Ovary (tissue), 3 donors: ENCODE data around the gene CDH16.

Experiments
- POLR2A ChIP-seq: fragments of 450-650 bp; IDR thresholded peaks from one replicate; pipeline ENCODE4 v1.6.1; 2017; ENCODE audit warnings: antibody characterized with exemption, mild to moderate bottlenecking, moderate library complexity
- TF ChIP-seq, protein P1 (sequence below), 3 donors: fragments of 450-650 bp in 2 of 3; fragments of 200-600 bp in 1 of 3; IDR thresholded peaks; one replicate each; pipeline versions ENCODE4 v1.5.1 to v1.8.0; 2016 to 2022; ENCODE audit warnings: antibody characterized with exemption in 3 of 3, mild to moderate bottlenecking in 1 of 3
- donor health status: DM: no; HTN: no; CAD: no.

DNA sequence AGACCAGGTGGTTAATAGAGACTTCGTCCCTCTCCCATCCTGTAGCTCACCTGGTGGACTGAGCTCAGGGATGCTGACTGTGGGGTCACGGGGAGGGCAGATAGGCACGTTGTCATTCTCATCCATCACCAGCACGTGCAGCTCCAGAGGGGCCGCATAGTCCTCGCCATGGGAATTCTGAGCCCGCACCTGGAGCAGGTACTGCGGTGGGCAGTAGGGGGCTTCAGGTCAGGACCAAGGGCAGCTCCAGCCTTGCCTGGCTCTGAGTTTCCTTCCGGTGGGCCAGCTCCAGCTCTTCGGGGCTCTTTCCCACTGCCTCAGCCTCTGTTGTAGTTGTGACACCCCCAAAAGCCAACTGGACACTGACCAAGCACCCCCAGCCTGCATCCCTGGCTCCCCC lies 5.6 kb downstream of the CDH16 start:
- no peak for TF ChIP-seq POLR2A
- TF ChIP-seq, protein P1, sequence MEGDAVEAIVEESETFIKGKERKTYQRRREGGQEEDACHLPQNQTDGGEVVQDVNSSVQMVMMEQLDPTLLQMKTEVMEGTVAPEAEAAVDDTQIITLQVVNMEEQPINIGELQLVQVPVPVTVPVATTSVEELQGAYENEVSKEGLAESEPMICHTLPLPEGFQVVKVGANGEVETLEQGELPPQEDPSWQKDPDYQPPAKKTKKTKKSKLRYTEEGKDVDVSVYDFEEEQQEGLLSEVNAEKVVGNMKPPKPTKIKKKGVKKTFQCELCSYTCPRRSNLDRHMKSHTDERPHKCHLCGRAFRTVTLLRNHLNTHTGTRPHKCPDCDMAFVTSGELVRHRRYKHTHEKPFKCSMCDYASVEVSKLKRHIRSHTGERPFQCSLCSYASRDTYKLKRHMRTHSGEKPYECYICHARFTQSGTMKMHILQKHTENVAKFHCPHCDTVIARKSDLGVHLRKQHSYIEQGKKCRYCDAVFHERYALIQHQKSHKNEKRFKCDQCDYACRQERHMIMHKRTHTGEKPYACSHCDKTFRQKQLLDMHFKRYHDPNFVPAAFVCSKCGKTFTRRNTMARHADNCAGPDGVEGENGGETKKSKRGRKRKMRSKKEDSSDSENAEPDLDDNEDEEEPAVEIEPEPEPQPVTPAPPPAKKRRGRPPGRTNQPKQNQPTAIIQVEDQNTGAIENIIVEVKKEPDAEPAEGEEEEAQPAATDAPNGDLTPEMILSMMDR (IDR thresholded peaks at IDR 0.05) = no peak
